ENCODE measurements around the gene SERINC1. TPM values are rescaled to one million over a fixed set of nuclear protein-coding genes. Genes with fewer than 3 reads are reported as not detected.

SERINC1 gene
- total and polyA plus RNA-seq, 9 of the 15 experiments (the other 6 are each of a cell fraction or from before 2014, with no cell fraction given) = 28.8 to 64.6 (median 39.7) TPM

DNA sequence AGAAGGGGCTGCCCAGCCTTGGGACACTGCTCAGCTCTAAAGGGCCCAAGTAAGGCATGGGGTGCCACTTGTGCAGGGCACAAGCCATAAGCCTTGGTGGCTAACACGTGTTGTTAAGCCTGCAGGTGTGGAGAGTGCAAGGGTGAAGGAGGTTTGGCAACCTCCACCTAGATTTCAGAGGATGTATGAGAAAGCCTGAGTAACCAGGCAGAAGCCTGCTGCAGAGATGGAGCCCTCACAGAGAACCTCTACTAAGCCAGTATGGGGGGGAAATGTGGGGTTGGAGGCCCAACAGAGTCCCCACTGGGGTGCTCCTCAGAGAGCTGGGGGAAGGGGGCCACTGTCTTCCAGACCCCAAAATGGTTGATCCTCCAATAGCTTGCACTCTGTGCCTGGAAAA is 32.6 kb downstream of the SERINC1 start (continued):
- TF ChIP-seq ZBTB1 (CRISPR knock-in tag; IDR thresholded peaks at IDR 0.05; ENCODE audit: borderline replicate concordance, low read depth) (no peak), PATZ1 (CRISPR knock-in tag; IDR thresholded peaks at IDR 0.05; ENCODE audit: borderline replicate concordance) (no peak), ATF7 (IDR thresholded peaks at IDR 0.05) (no peak), ZNF584 (CRISPR knock-in tag; IDR thresholded peaks at IDR 0.05; ENCODE audit: low read depth) (no peak), DPF2 (IDR thresholded peaks at IDR 0.05) (no peak), TEAD1 (CRISPR knock-in tag; IDR thresholded peaks at IDR 0.05) (no peak), THRB (CRISPR knock-in tag; conservative IDR thresholded peaks at IDR 0.05) (no peak), MBD2 (IDR thresholded peaks at IDR 0.05; ENCODE audit: borderline replicate concordance, low read depth) (no peak), MNT (conservative IDR thresholded peaks at IDR 0.05) (no peak), MYNN (IDR thresholded peaks at IDR 0.05) (no peak), MYNN (CRISPR knock-in tag; IDR thresholded peaks at IDR 0.05) (no peak), ZSCAN32 (CRISPR knock-in tag; IDR thresholded peaks at IDR 0.05) (no peak), RAD51 (IDR thresholded peaks at IDR 0.05; ENCODE audit: borderline replicate concordance, low read depth) (no peak), CEBPG (CRISPR knock-in tag; IDR thresholded peaks at IDR 0.05) (no peak), CEBPG (tag; conservative IDR thresholded peaks at IDR 0.05 in 1 of 2, IDR thresholded peaks at IDR 0.05 in 1 of 2) (no peak), LARP7 (IDR thresholded peaks at IDR 0.05) (no peak)
- TF ChIP-seq, protein P1, sequence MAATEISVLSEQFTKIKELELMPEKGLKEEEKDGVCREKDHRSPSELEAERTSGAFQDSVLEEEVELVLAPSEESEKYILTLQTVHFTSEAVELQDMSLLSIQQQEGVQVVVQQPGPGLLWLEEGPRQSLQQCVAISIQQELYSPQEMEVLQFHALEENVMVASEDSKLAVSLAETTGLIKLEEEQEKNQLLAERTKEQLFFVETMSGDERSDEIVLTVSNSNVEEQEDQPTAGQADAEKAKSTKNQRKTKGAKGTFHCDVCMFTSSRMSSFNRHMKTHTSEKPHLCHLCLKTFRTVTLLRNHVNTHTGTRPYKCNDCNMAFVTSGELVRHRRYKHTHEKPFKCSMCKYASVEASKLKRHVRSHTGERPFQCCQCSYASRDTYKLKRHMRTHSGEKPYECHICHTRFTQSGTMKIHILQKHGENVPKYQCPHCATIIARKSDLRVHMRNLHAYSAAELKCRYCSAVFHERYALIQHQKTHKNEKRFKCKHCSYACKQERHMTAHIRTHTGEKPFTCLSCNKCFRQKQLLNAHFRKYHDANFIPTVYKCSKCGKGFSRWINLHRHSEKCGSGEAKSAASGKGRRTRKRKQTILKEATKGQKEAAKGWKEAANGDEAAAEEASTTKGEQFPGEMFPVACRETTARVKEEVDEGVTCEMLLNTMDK (IDR thresholded peaks at IDR 0.05; ENCODE audit: borderline replicate concordance, insufficient read depth, low read depth, low read length, poor library complexity, severe bottlenecking) = no peak
- TF ChIP-seq, protein P2, sequence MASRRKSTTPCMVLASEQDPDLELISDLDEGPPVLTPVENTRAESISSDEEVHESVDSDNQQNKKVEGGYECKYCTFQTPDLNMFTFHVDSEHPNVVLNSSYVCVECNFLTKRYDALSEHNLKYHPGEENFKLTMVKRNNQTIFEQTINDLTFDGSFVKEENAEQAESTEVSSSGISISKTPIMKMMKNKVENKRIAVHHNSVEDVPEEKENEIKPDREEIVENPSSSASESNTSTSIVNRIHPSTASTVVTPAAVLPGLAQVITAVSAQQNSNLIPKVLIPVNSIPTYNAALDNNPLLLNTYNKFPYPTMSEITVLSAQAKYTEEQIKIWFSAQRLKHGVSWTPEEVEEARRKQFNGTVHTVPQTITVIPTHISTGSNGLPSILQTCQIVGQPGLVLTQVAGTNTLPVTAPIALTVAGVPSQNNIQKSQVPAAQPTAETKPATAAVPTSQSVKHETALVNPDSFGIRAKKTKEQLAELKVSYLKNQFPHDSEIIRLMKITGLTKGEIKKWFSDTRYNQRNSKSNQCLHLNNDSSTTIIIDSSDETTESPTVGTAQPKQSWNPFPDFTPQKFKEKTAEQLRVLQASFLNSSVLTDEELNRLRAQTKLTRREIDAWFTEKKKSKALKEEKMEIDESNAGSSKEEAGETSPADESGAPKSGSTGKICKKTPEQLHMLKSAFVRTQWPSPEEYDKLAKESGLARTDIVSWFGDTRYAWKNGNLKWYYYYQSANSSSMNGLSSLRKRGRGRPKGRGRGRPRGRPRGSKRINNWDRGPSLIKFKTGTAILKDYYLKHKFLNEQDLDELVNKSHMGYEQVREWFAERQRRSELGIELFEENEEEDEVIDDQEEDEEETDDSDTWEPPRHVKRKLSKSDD (conservative IDR thresholded peaks at IDR 0.05; ENCODE audit: low read length) = no peak
- TF ChIP-seq, protein P3, sequence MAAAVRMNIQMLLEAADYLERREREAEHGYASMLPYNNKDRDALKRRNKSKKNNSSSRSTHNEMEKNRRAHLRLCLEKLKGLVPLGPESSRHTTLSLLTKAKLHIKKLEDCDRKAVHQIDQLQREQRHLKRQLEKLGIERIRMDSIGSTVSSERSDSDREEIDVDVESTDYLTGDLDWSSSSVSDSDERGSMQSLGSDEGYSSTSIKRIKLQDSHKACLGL (CRISPR knock-in tag; IDR thresholded peaks at IDR 0.05; ENCODE audit: borderline replicate concordance, poor library complexity, severe bottlenecking) = no peak
